Measurements from ENCODE around the gene SLC35F3.

DNA sequence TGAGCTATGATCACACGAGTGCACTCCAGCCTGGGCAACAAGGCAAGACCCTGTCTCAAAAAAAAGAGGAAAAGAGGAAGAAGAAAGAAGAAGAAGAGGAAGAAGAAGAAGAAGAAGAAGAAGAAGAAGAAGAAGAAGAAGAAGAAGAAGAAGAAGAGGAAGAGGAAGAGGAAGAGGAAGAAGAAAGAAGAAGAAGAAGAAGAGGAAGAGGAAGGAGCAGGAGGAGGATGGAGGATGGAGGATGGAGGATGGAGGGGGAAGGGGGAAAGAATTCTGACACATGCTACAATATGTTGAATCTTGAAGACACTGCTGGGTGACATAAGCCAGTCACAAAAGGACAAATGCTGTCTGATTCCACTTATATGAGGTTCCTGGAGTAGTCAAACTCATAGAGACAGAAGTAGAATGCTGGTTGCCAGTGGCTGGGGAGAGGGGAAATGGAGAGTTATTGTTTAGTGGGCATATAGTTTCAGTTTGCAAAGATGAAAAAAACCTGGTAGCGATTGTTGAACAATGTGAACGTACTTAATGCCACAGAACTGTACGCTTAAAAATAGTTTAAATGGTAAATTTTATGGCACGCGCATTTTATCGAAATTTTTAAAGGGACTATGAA, 421.5 kb downstream of the SLC35F3 start:
- TF ChIP-seq TCF7L2 (IDR thresholded peaks at IDR 0.05; ENCODE audit: low read depth, low read length) (no peak), CTCF (IDR thresholded peaks at IDR 0.05) (no peak)
